Testis (tissue), 3 donors: ENCODE results near the gene C1orf53. TPM values are rescaled to one million over a fixed set of nuclear protein-coding genes. Genes with fewer than 3 reads are reported as not detected.
"Not testable (repeated sequence)": the region's sequence is repeated elsewhere in the genome, so short reads cannot be mapped to it uniquely, and the experiment has no call there.

Source experiments
- DNase-seq: peaks from one replicate; pipeline ENCODE4 v3.0.0-alpha.2; 2019
- H3K27ac ChIP-seq, 2 donors: fragments of 200-600 bp; sonication (generic); one replicate each; pipeline ENCODE4 v1.5.1; 2019
- H3K27me3 ChIP-seq: fragments of 200-600 bp; sonication (generic); one replicate; pipeline ENCODE4 v1.5.1; 2019
- H3K36me3 ChIP-seq: fragments of 200-600 bp; sonication (generic); one replicate; pipeline ENCODE4 v1.5.1; 2017; ENCODE audit warnings: low read depth; ENCODE audit errors: missing control alignments
- H3K4me1 ChIP-seq: fragments of 200-600 bp; sonication (generic); one replicate; pipeline ENCODE4 v1.5.1; 2019
- H3K4me3 ChIP-seq, 2 donors: fragments of 200-600 bp; sonication (generic); one replicate each; pipeline ENCODE4 v1.5.1; 2017 to 2019
- H3K9me3 ChIP-seq: fragments of 200-600 bp; sonication (generic); one replicate; pipeline ENCODE4 v1.5.1; 2017
- CTCF ChIP-seq, 3 experiments: fragments of 450-650 bp in 2 of 3; fragments of 200-600 bp in 1 of 3; sonication (generic) in 1 of 3; IDR thresholded peaks; one replicate each; pipeline ENCODE4 v1.5.1; 2016 to 2019; ENCODE audit warnings: antibody characterized with exemption in 3 of 3, mild to moderate bottlenecking in 2 of 3, moderate library complexity in 1 of 3
- POLR2A ChIP-seq: fragments of 450-650 bp; IDR thresholded peaks from one replicate; pipeline ENCODE4 v1.6.1; 2017; ENCODE audit warnings: antibody characterized with exemption, mild to moderate bottlenecking, moderate library complexity
- WGBS, 2 donors: methylation state at CpG; one replicate each; pipeline ENCODE4 v1.1.5; 2018; 5-methylcytosine and 5-hydroxymethylcytosine counted together
- intact Hi-C: fragments of 100-400 bp; cut with DNase I; formaldehyde crosslinking; loops from one replicate; pipeline ENCODE4 v1.15.1; 2023; ENCODE audit warnings: low total_unique reads
- polyA plus RNA-seq: library from polyadenylated mRNA; stranded (reverse); fragments of 350-450 nt; fragmentation: Illumina TruSeq; extraction: RNeasy Lipid Tissue Mini Kit (QIAGEN cat#74804); gene quantifications from one replicate; pipeline ENCODE4 v1.2.3, GENCODE V29; 2014; ENCODE audit warnings: low read depth, low replicate concordance; ENCODE audit not compliant: insufficient read depth
- total RNA-seq, 2 donors: library from RNA; depleted of rRNA; stranded (reverse); fragments of >200 nt; gene quantifications; one replicate each; pipeline ENCODE4 v1.2.3, GENCODE V29; 2016

Gene C1orf53
- total and polyA plus RNA-seq, 3 donors from 2014 or later = 7.8 to 10.5 (median 8.6) TPM

- no peak for DNase-seq
- no peak overlapping the region for H3K27ac ChIP-seq
- TF ChIP-seq POLR2A = no peak
- TF ChIP-seq CTCF (IDR thresholded peaks at IDR 0.05) = no peak
- no peaks in the 10 kb centered on the region for H3K9me3 ChIP-seq
- intact Hi-C loops = no loop called here
- no peaks in the 10 kb centered on the region for H3K36me3 ChIP-seq
- H3K4me1 ChIP-seq = peaks cover 4% of the 10 kb centered on the region
- no peaks in the 10 kb centered on the region for H3K27me3 ChIP-seq
- WGBS, 2 donors = 51 to 69% methylated on average over 8 of the region's 8 CpGs
- H3K4me3 ChIP-seq = no peak overlapping the region
These were observed 46.8 kb downstream of the C1orf53 start for GRCh38 chr1:197948926-197949899.

GRCh38 chr1:197951089-197951488 is 48.7 kb downstream of the C1orf53 start:
- Histone ChIP-seq H3K9me3 (no peaks in the 10 kb centered on the region), H3K36me3 (no peaks in the 10 kb centered on the region), H3K27me3 (no peaks in the 10 kb centered on the region), H3K4me1 (peaks cover 4% of the 10 kb centered on the region), H3K27ac (no peak overlapping the region), H3K4me3 (no peak overlapping the region)
- TF ChIP-seq POLR2A (no peak), CTCF (IDR thresholded peaks at IDR 0.05) (no peak)
- no peak for DNase-seq
- intact Hi-C loops = no loop called here

- no peak overlapping the region for H3K4me3 ChIP-seq
- H3K4me1 ChIP-seq = peaks cover 4% of the 10 kb centered on the region
- TF ChIP-seq CTCF (IDR thresholded peaks at IDR 0.05) (no peak), POLR2A (no peak)
- no peaks in the 10 kb centered on the region for H3K36me3 ChIP-seq
- WGBS, 2 donors = 92 to 97% methylated on average over 5 of the region's 5 CpGs
- H3K9me3 ChIP-seq = no peaks in the 10 kb centered on the region
- no peak overlapping the region for H3K27ac ChIP-seq
- intact Hi-C loops = no loop called here
- DNase-seq = no peak
- H3K27me3 ChIP-seq = no peaks in the 10 kb centered on the region
These were observed 49.3 kb downstream of the C1orf53 start for GRCh38 chr1:197951617-197952175.

GRCh38 chr1:197953472-197953871 is 51.0 kb downstream of the C1orf53 start:
- 77 to 88% methylated on average over 6 of the region's 6 CpGs for WGBS, 2 donors
- DNase-seq, H3K9me3 ChIP-seq, intact Hi-C loops, H3K4me3 ChIP-seq, H3K4me1 ChIP-seq, H3K36me3 ChIP-seq, H3K27me3 ChIP-seq, H3K27ac ChIP-seq: not testable (repeated sequence)

GRCh38 chr1:197954718-197955418 is 52.4 kb downstream of the C1orf53 start:
- Histone ChIP-seq H3K4me1 (peaks cover 4% of the 10 kb centered on the region), H3K36me3 (no peaks in the 10 kb centered on the region), H3K27ac (no peak overlapping the region), H3K4me3 (no peak overlapping the region), H3K9me3 (no peaks in the 10 kb centered on the region), H3K27me3 (no peaks in the 10 kb centered on the region)
- DNase-seq = no peak
- intact Hi-C loops = no loop called here
- WGBS, 2 donors = 61% methylated on average over 4 of the region's 4 CpGs
- TF ChIP-seq POLR2A = no peak
- TF ChIP-seq CTCF (IDR thresholded peaks at IDR 0.05) = no peak
